OCI-LY1 (cell line): ENCODE results near the gene ITPKC.
A peak's percentile ranks its signal among the peaks of the same experiment; 100 is the strongest.

Source experiments
- CTCF ChIP-seq: fragments of 200-600 bp; sonication (generic), shearing (Covaris generic); IDR thresholded peaks from 2 replicates; pipeline ENCODE4 v1.5.1; 2017; ENCODE audit warnings: mild to moderate bottlenecking, antibody characterized with exemption, low read length, moderate library complexity, mixed read lengths
- EZH2 ChIP-seq: fragments of 200-600 bp; sonication (generic), shearing (Covaris generic); IDR thresholded peaks from 2 replicates; pipeline ENCODE4 v1.8.0; 2017; ENCODE audit warnings: borderline replicate concordance, mixed run types, mild to moderate bottlenecking, antibody characterized with exemption, low read length, moderate library complexity, mixed read lengths

DNA sequence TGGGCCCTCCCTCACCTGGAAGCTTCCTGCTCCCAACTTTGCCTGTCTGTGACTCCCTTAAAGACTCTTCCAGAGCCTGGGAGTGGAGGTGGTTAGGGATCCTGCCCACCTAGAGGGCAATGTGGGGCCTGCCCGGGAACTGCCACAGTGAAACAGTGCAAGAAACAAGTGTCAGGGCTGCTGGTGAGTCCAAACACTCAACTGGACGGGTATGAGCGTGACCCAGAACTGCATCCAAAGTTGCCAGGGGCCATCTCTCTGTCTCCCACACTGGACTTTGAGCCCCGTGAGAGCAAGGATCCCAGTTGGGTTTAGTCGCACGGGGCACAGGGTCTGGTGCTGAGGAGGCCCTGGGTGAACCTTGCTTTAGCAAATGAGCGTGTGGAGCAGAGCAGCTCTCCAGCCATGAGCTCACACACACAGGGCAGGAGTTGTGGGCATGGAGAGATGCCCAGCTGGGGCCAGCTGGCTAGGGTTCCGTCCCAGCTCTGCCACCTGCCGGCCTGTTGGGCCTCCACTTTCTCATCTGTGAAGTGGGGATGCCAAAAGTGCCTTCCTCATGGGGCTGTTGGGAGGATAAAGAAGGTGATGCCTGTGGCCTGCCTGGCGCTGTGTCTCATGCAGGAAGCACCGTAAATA lies 23.6 kb upstream of the ITPKC start:
- TF ChIP-seq CTCF: peak; percentile 40; the same call in 1 of the 2 replicates
- TF ChIP-seq EZH2: no peak
